H4 (cell line): ENCODE measurements around the gene LYPLAL1. TPM values are rescaled to one million over a fixed set of nuclear protein-coding genes. Genes with fewer than 3 reads are reported as not detected.
"Not testable (repeated sequence)": the region's sequence is repeated elsewhere in the genome, so short reads cannot be mapped to it uniquely, and the experiment has no call there.

Experiments
- DNase-seq: peaks from one replicate; pipeline ENCODE4 v3.0.0-alpha.2; 2015; ENCODE audit warnings: low spot score
- total RNA-seq: library from RNA; depleted of rRNA; stranded (reverse); fragments of >200 nt; shearing (Covaris generic); gene quantifications from 2 replicates; pipeline ENCODE4 v1.2.3, GENCODE V29; 2014

The LYPLAL1 gene
- total RNA-seq, 1 experiment from 2014 or later: 22.2 TPM

- no peak for DNase-seq
Observed at GRCh38 chr1:219215477-219215876, 41.8 kb downstream of the LYPLAL1 start.

GRCh38 chr1:219220945-219221344 lies 47.3 kb downstream of the LYPLAL1 start:
- peak; percentile 5 for DNase-seq

- no peak for DNase-seq
Observed at GRCh38 chr1:219223496-219223895, 49.8 kb downstream of the LYPLAL1 start.

GRCh38 chr1:219226196-219226595 lies 52.5 kb downstream of the LYPLAL1 start:
- DNase-seq: no peak

GRCh38 chr1:219227360-219228057 lies 53.8 kb downstream of the LYPLAL1 start:
- no peak for DNase-seq

- no peak for DNase-seq
Observed at GRCh38 chr1:219228058-219228419, 54.4 kb downstream of the LYPLAL1 start.

- DNase-seq: no peak
Observed at GRCh38 chr1:219232890-219233289, 59.2 kb downstream of the LYPLAL1 start.

GRCh38 chr1:219235903-219236481 lies 62.3 kb downstream of the LYPLAL1 start:
- no peak for DNase-seq

GRCh38 chr1:219236933-219237610 lies 63.4 kb downstream of the LYPLAL1 start:
- no peak for DNase-seq

GRCh38 chr1:219239518-219239917 lies 65.8 kb downstream of the LYPLAL1 start:
- DNase-seq: no peak

- no peak for DNase-seq
Observed at GRCh38 chr1:219244864-219245263, 71.2 kb downstream of the LYPLAL1 start.

GRCh38 chr1:219247441-219247840 lies 73.8 kb downstream of the LYPLAL1 start:
- DNase-seq: no peak

- DNase-seq: not testable (repeated sequence)
Observed at GRCh38 chr1:219250468-219250867, 76.8 kb downstream of the LYPLAL1 start.

- DNase-seq: no peak
Observed at GRCh38 chr1:219257751-219258150, 84.1 kb downstream of the LYPLAL1 start.

- no peak for DNase-seq
Observed at GRCh38 chr1:219261454-219261853, 87.8 kb downstream of the LYPLAL1 start.
